CD4-positive, alpha-beta T cell treated with Interleukin-1 beta for 1 hour (primary cell): ENCODE measurements around the gene WNK1.

ENCODE experiments used
- DNase-seq, 2 donors: peaks; one replicate each; pipeline ENCODE4 v3.0.0-alpha.2; 2020 to 2022

The WNK1 gene

GRCh38 chr12:867905-868304, 115.5 kb downstream of the WNK1 start:
- no peak for DNase-seq

DNA sequence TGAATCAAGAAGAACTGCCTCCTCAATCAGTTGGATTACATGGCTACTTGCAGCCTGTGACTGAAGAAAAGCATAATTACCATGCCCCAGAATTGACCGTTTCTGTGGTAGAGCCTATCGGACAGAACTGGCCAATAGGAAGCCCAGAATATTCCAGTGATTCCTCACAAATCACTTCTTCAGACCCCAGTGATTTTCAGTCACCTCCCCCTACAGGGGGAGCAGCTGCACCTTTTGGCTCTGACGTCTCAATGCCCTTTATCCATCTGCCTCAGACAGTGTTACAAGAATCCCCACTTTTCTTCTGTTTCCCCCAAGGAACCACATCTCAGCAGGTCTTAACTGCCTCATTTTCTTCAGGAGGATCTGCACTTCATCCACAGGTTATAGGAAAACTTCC, 116.3 kb downstream of the WNK1 start:
- no peak for DNase-seq

DNA sequence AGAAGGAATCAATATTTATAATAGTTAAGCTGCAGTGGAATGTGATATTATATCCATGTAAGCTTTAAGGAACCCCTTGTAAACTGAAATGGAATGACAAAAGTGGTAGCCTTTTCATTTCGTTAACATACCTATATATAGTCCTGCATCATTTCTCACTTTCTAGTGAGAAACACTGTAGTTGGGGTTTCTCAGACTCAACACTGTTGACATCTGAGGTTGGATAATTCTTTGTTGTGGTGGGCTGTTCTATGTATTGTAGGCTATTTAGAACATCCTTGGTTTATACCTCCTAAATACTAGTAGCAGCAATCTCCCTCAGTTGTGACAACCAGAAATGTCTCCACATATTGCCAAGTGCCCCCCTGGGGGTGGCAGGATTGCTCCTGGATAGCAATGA, 118.0 kb downstream of the WNK1 start:
- DNase-seq = peak in 1 of 2 donors; percentile 27

DNA sequence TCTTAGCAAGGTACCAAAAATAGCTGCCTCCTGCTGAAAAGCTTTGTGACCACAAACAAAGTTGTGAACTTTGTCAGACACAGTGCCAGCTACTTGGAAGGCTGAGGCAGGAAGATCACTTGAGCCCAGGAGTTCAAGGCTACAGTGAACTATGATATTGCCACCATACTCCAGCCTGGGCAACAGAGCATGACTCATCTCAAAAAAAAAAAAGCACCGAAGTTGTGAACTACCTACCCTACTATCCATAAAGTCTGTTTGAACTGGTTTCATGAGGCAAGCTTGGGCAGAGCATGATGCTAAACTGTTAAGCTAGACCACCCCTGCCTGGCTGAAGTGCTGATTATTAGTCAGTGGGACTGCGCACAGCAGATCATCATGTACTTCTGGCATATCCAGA, 121.6 kb downstream of the WNK1 start:
- no peak for DNase-seq

DNA sequence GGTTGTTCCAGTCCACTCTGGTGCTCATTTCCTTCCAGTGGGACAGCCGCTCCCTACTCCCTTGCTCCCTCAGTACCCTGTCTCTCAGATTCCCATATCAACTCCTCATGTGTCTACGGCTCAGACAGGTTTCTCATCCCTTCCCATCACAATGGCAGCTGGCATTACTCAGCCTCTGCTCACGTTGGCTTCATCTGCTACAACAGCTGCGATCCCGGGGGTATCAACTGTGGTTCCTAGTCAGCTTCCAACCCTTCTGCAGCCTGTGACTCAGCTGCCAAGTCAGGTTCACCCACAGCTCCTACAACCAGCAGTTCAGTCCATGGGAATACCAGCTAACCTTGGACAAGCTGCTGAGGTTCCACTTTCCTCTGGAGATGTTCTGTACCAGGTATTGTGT, 127.3 kb downstream of the WNK1 start:
- no peak for DNase-seq

- no peak for DNase-seq
These were observed 128.3 kb downstream of the WNK1 start for GRCh38 chr12:880656-881055.

GRCh38 chr12:884746-885414, 132.5 kb downstream of the WNK1 start:
- no peak for DNase-seq

GRCh38 chr12:885701-886100, 133.3 kb downstream of the WNK1 start:
- DNase-seq = no peak

GRCh38 chr12:886206-886605, 133.8 kb downstream of the WNK1 start:
- no peak for DNase-seq

- no peak for DNase-seq
These were observed 141.8 kb downstream of the WNK1 start for GRCh38 chr12:894226-894625.

DNA sequence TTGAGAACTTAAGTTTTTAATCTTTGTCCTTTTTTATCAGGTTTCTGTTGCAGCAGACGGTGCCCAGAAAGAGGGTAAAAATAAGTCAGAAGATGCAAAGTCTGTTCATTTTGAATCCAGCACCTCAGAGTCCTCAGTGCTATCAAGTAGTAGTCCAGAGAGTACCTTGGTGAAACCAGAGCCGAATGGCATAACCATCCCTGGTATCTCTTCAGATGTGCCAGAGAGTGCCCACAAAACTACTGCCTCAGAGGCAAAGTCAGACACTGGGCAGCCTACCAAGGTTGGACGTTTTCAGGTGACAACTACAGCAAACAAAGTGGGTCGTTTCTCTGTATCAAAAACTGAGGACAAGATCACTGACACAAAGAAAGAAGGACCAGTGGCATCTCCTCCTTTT, 143.7 kb downstream of the WNK1 start:
- DNase-seq = no peak

DNA sequence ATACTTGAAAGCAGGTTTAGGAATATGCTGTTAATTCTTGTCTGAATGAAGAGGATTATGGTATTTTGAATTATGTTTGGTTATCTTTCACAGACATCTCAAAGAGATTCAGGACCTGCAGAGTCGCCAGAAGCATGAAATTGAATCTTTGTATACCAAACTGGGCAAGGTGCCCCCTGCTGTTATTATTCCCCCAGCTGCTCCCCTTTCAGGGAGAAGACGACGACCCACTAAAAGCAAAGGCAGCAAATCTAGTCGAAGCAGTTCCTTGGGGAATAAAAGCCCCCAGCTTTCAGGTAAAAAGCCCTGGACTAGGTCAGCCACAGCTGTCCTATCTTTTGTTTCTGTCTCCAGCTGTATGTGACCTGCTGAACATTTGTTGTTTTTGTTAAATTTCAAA, 145.0 kb downstream of the WNK1 start:
- DNase-seq = no peak

DNA sequence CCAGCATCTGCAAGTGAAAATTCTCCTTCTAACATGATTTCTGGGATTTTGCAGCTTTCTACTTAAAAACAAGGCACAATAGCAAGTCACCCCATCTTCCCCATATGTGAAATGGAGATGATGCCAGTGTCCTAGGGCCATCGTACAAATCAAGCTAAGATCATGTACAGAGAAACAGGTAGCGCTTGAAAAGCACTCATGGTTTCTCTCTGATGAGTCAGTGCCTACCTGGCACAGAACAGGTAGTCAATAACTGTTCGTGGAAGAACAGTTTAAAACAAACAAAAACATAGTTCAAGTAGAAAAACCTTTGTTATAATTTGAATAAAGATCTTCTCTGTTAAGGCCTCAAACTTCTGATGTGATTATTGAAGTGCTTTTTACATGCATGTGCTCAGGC, 150.2 kb downstream of the WNK1 start:
- no peak for DNase-seq

- no peak for DNase-seq
These were observed 150.7 kb downstream of the WNK1 start for GRCh38 chr12:903055-903454.

DNA sequence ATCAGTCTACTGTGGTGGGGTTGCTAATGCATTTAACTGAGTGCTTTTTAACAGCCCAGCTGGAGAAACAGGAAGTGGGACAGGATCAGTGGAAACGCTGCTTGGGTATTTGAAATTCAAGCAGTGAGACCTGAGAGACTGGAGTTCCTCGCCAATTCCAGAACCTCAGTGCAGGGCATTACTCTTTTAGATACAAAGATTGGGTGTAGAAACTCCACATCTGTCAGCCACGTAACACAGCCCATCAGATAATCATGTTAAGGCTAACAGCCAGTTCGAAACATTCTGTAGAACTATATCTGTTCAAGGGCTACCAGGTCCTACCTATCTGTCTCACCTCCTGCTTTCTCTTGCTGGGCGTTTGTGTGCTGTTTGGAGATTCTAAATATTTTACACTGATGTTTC, 151.6 kb downstream of the WNK1 start:
- DNase-seq = no peak

DNA sequence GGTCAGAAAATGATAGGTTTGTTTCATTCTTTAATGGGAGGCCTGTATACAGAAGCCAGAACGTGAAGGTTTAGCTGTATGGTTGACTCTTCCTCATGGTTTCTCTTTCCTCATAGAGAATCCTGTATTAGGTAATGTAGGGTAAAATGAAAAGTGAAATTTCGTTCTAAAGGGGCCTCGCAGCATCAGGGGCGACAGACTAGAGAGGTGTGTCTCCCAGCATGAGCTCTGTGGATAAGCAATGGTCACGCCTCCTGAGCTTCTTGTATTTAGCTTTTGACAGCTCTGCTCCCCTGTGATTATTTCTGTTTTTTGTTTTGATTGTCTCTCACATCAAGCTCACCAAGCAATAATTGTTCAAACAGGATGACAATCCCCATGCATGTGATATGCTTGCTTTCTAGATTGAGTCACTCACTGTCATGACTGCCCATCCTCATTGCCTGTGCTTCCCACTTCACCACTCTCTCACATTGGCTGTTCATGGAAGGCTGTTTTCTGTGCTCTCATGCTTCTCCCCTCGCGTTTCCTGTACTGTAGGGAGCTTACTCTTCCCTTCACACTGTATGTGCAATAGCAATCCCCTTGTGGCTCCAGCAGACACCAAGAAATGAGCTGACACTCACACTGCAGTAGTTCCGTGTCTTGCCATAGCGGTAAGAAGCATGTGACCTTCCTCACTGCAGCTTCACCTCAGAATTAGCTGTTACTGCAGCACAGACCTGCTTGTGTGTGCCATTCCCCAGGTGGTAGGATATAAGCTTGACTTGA, 153.1 kb downstream of the WNK1 start:
- no peak for DNase-seq

GRCh38 chr12:906062-906585, 153.7 kb downstream of the WNK1 start:
- DNase-seq = no peak

GRCh38 chr12:907413-908185, 155.2 kb downstream of the WNK1 start:
- DNase-seq = no peak

DNA sequence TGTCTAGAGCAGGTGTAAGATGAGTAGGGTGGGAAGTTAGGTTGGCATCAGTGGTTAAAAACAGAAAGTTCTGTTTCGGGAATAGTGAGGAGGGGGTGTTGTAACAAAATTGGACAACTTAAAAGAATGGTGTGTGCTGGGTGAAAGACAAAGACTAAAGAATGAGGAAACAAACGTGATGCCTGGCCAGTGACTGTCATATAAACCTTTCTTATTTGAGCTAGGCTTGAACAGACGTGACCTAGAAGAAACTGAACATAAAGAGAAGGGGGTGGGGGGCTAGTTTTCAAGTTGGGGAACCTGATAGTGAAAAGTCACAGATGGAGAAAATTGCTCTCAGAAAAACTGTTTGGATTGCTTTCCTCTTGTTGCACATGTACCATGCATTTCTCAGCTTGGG, 157.5 kb downstream of the WNK1 start:
- DNase-seq = no peak

GRCh38 chr12:910416-910815, 158.0 kb downstream of the WNK1 start:
- no peak for DNase-seq

DNA sequence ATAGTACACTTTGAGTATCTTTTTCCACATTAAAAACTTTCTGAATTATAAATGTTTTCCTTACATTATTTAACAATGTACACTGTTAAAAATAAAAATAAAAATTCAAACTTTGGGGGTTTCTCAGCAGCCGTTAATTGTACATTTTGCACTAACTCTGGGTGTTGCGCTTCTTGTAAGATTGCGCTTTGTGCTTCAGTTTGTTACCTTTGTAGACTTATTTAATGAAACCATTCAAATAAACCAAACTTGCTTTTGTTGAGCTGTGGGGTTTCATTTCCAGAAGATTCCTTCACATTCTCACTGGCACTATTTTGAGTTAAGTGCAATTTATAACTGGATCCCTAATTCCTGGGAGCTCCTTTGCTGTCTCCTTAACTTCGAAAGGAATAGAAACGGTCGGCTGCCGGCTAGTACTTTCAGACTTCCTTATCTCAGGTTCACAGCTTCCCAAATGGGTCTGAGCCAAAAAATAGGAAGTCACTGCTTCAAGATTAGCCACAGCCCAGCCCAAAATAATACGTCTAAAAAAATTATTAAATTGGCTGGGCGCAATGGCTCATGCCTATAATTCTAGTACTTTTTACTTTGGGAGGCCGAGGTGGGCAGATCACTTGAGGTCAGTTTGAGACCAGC, 158.9 kb downstream of the WNK1 start:
- no peak for DNase-seq

DNA sequence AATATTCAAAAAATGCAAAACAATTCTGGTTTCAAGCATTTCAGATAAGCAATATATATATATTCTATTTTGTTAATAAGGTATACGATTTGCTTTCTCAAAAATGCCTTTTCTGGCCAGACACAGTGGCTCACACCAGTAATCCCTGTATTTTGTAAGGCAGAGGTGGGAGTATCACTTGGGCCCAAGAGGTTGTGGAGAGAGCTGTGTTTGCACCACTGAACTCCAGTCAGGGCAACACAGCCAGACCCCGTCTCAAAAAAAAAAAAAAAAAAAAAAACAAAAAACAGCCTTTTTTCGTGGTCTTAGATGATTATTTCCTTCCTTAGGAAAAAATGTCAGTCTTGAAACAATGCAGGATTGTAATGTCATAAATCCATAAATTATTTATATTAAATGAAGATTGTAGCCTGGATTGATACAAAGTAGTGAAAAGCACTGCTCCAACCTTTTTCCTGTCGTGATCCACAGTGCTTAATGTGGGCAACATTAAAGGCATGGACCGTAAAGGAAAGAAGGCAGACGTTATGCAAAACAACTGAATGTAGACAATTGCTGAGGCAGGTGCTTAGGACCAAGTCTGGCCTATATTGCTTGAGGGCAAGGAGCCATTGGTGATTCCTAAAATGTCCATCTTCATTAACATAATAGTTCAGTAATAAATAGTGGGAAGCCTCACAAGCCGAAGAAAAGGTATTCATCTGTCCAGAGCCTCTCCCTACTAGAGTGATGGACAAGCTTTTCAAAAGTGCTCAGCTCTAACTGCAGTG, 160.3 kb downstream of the WNK1 start:
- no peak for DNase-seq
